Erythroblast (primary cell): ENCODE data around the gene WDHD1.
A peak's percentile ranks its signal among the peaks of the same experiment; 100 is the strongest.
"Not testable (repeated sequence)": the region's sequence is repeated elsewhere in the genome, so short reads cannot be mapped to it uniquely, and the experiment has no call there.

ENCODE experiments used
- DNase-seq, 2 experiments: peaks; one replicate each; lab custom pipeline; 2025; lab: John Stamatoyannopoulos, UW
- GATA1 ChIP-seq: IDR thresholded peaks from 2 replicates; pipeline ENCODE4 v1.6.1; 2011; ENCODE audit warnings: low read depth, mild to moderate bottlenecking, control low read depth, low read length, moderate library complexity
- POLR2A ChIP-seq: IDR thresholded peaks from 2 replicates; pipeline ENCODE4 v1.6.1; 2011; ENCODE audit warnings: mild to moderate bottlenecking, low read length

The WDHD1 gene

DNA sequence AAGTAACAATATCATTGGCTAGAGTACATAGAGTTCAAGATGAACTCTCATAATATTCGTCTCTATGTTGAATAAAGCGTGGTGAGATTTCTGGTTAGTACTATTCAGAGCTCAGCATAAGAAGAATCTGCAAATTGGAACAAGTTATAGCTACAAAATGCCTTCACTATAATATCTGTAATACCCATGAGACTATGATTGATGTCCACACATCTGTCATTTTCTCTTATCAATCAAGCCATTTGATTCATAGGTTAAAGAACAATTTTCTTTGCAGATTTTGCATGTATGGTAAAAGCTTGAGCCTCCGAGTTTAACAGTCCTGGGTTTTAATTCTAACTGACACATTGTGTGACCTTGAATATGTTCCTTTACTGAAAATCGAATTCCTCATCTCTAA, 1.6 kb upstream of the WDHD1 start:
- no peak for DNase-seq
- TF ChIP-seq POLR2A (no peak), GATA1 (no peak)

DNA sequence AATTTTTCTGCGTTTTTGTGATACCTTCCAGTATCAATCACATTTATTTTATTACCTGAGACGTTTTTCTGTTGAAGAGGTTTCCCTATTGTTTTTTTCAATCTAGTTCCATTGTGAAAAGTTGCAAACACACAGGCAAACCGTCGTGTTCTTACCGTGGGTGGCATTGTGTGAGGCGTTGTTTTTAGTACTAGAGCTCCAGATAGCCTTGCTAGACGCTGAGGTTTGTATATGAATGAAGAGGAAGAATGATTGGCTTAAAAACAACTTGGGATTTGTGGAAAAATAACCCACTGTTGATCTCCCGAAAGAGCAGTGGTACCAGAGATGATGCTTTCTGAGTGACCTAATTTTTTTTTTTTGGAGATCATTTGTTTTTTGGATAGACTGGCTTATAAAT, 1.2 kb upstream of the WDHD1 start:
- no peak for TF ChIP-seq GATA1
- DNase-seq = peak; percentile 32 to 47

GRCh38 chr14:55026441-55026792, 482 bp downstream of the WDHD1 start:
- no peak for DNase-seq
- TF ChIP-seq GATA1 (no peak), POLR2A (no peak)

- peak; percentile 43 to 55 for DNase-seq
- no peak for TF ChIP-seq POLR2A
- no peak for TF ChIP-seq GATA1
Measured at GRCh38 chr14:55025948-55026347, 951 bp downstream of the WDHD1 start.

DNA sequence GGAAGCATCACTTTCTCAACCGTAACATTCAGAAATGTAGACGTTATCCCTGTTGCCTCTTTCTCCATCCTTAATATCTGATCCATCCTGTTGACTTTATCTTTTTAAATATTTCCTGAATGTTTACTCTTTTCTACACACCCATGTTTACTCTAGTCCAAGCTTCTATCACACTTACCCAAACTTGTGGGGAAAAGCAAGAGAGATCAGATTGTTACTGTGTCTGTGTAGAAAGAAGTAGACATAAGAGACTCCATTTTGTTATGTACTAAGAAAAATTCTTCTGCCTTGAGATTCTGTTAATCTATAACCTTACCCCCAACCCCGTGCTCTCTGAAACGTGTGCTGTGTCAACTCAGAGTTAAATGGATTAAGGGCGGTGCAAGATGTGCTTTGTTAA, 2.5 kb downstream of the WDHD1 start:
- DNase-seq = not testable (repeated sequence)

DNA sequence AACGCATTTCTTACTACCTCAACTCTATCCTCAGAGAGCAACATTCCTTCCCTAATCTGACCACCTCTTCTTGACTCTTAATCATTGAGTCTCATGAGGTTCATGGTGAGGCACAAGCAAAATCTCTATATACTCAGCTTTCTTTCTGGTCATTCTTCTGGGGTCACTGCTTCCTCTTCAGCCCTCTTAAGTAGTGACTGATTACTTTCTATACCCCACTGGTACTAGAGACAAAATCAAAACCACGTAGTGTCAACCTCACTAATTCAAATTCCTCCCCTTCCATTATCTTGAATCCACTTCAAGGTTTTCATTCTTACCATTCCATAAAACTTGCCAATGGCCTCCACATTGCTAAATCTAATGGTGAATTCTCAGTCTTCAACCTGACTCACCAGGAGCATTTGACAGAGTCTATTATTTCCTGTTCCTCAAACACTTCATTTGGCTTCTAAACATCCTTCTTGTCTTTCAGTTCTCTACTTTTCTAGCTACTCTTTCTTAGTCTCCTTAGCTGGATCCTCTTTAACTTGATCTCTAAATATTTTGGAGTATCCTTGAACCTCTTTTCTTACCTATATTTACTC, 6.8 kb downstream of the WDHD1 start:
- TF ChIP-seq POLR2A (no peak), GATA1 (no peak)
- DNase-seq = peak in 1 of 2 experiments; percentile 46

DNA sequence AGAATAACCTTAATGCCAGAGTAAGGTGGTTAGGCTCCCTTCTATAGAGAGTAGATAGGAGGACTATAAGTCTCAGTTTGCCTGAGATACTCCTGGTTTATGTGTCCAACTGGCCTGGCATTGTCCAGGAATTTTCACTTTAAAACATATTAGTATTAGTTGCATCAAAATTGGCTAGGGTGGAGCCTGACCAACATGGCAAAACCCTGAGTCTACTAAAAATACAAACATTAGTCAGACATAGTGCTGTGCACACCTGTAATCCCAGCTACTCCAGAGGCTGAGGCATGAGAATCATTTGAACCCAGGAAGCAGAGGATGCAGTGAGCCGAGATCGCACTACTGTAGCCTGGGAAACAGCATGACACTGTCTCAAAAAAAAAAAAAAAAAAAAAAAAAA, 11.9 kb downstream of the WDHD1 start:
- TF ChIP-seq GATA1 = no peak
- no peak for DNase-seq

GRCh38 chr14:55005071-55005470, 21.8 kb downstream of the WDHD1 start:
- no peak for DNase-seq
- TF ChIP-seq POLR2A = no peak
- no peak for TF ChIP-seq GATA1

DNA sequence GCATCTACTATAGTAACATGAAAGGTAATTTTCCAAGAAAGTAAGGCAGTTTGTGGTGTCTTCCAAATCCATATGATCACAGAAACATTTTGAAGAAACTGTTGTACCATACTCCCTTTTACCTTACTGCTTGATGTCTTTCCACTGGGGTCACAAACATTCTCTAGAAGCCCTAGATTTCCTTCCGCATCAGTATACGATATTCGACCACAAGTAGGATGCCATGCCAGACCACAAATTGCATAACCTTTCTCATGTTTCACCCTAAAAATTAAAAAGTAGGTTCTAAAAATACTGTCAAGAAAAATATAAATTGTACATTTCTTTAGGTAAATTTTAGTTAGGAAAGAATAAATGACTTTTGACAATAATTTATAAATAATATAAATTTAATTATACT, 26.5 kb downstream of the WDHD1 start:
- TF ChIP-seq GATA1 (no peak), POLR2A (no peak)
- no peak for DNase-seq

DNA sequence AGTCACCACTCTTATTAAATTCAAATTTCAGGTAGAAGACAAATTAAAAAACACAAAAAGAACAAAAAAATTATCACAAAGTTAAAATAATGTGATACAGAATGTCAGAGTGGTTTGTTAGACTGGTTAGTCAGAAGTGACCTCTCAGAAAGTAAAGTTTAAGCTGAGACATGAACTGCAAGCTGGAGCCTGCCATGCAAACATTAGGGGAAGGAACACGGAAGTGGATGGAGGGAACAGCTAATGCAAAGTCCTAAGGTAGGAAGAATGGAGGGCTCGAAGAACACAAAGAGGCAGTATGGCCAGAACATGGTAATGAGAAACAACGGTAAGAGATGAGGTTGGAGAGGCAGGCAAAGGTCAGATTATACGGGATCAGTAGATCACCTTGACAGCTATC, 41.7 kb downstream of the WDHD1 start:
- TF ChIP-seq GATA1 (no peak), POLR2A (no peak)
- no peak for DNase-seq

- peak; percentile 2 to 16 for DNase-seq
- no peak for TF ChIP-seq POLR2A
- no peak for TF ChIP-seq GATA1
Measured at GRCh38 chr14:54981698-54982097, 45.2 kb downstream of the WDHD1 start.

- TF ChIP-seq POLR2A (no peak), GATA1 (no peak)
- DNase-seq = no peak
Measured at GRCh38 chr14:54979039-54979438, 47.9 kb downstream of the WDHD1 start.

DNA sequence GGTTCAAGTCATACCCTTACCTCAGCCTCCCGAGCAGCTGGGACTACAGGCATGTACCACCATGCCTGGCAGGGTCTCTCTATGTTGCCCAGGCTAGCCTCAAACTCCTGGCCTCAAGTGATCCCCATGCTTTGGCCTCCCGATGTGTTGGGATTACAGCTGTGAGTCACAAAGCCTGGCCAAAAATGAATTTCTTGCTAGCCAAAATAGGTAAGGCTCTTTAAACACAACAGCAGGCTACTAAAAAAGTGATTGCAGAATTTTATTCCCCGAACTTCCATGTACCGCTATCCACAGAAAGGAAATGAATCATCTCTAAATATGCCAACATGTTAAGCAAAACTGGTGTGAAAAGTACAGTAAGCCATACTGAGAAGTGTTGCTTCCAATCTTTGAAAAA, 50.6 kb downstream of the WDHD1 start:
- TF ChIP-seq GATA1 (no peak), POLR2A (no peak)
- no peak for DNase-seq

DNA sequence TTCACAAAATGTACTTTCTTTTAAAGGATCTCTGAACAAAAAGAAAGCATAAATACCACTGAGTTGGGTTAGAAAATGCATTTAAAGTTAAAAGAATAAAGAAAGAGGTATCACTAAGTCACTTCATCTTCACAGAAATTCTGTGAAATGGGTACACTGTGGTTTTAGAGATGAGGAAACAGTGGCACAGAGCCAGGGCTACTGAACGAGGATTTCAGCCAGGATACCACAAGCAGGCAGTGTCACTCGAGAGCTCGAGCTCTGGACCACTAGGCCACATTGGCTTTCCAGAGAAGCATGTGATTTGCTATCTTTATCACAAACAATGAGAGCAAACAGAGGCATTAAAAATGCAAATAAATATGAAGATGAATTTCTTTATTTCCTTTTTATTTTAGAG, 51.0 kb downstream of the WDHD1 start:
- TF ChIP-seq GATA1 = no peak
- no peak for TF ChIP-seq POLR2A
- no peak for DNase-seq

DNA sequence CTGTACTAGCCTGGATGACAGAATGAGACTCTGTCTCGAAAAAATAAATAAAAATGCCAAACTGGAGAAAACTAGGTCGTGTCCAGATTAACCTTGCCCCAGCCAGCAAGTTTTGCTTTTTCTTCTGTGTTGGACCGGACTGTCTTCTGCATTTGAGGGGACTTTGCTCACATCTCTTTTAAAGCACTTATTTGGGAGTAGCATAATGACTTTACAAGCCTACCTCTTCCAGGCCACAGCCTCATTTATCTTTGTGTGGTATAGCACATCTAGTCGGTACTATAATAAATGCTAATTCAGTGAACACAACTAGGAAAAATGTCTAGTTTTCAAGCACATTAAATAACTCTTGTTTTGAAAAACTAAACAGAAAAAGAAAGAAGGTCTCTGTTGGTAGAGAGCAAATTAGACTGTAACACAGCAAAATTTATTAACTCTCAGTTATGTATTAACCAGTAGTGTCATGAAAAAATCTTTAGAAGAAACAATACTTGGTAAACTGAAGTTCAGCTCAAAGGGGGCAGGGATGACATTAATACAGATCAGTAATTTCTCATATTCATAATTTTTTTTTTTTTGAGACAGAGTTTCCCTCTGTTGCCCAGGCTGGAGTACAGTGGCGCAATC, 52.0 kb downstream of the WDHD1 start:
- DNase-seq = no peak
- TF ChIP-seq POLR2A (no peak), GATA1 (no peak)
